ENCODE measurements around the gene CFP.

DNA sequence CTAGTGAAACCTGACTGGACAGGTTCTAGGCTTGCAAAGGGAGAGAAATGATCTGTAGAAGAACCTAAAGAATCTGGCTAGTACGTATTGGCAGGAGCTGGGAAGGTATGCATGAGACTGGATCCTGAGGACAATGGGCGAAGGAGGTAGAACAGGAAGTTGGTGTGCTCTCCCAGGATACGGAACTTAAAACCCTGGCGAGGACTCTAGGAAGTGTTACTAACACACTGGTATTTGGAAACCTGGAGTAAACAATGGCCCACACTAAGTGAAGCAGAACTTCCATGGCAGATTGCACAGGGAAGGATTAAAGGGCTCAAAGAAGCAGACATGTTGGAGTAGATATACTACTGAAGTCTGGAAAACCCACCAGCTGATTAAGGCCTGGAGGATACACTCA is 19.2 kb downstream of the CFP start:
- TF ChIP-seq, protein P1, sequence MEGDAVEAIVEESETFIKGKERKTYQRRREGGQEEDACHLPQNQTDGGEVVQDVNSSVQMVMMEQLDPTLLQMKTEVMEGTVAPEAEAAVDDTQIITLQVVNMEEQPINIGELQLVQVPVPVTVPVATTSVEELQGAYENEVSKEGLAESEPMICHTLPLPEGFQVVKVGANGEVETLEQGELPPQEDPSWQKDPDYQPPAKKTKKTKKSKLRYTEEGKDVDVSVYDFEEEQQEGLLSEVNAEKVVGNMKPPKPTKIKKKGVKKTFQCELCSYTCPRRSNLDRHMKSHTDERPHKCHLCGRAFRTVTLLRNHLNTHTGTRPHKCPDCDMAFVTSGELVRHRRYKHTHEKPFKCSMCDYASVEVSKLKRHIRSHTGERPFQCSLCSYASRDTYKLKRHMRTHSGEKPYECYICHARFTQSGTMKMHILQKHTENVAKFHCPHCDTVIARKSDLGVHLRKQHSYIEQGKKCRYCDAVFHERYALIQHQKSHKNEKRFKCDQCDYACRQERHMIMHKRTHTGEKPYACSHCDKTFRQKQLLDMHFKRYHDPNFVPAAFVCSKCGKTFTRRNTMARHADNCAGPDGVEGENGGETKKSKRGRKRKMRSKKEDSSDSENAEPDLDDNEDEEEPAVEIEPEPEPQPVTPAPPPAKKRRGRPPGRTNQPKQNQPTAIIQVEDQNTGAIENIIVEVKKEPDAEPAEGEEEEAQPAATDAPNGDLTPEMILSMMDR (IDR thresholded peaks at IDR 0.05; ENCODE audit: insufficient read depth, low read depth, low read length) = no peak
- no peak for TF ChIP-seq EZH2 (IDR thresholded peaks at IDR 0.05; ENCODE audit: insufficient read depth, low read length)
